HepG2 (cell line): ENCODE measurements around the gene ALDH3A2. TPM values are rescaled to one million over a fixed set of nuclear protein-coding genes. Genes with fewer than 3 reads are reported as not detected.

ENCODE experiments used
- ARNT2 ChIP-seq: sonication (generic); formaldehyde crosslinking; IDR thresholded peaks from 2 replicates; pipeline ENCODE4 v1.8.0; 2022; ENCODE audit warnings: mild to moderate bottlenecking, low read depth, missing genetic modification reagents, moderate library complexity
- CCAR2 ChIP-seq: fragments of 200-400 bp; formaldehyde crosslinking; optimal IDR thresholded peaks from 2 replicates; pipeline ENCODE3; 2018; ENCODE audit warnings: low read depth, mild to moderate bottlenecking, low read length, moderate library complexity
- HNF1A ChIP-seq, 2 experiments: sonication (generic) in 1 of 2; formaldehyde crosslinking in 1 of 2; IDR thresholded peaks; 2 replicates each; pipeline versions ENCODE4 v1.4.0 to v1.6.1; 2016 to 2020; ENCODE audit warnings: borderline replicate concordance in 1 of 2, low read depth in 1 of 2, mild to moderate bottlenecking in 1 of 2, missing genetic modification reagents in 1 of 2
- KDM3A ChIP-seq: IDR thresholded peaks from 2 replicates; pipeline ENCODE4 v1.6.1; 2018; ENCODE audit warnings: low read depth, missing compliant biosample characterization
- KLF9 ChIP-seq: IDR thresholded peaks from 2 replicates; pipeline ENCODE4 v1.6.1; 2016; ENCODE audit warnings: low read depth
- MIXL1 ChIP-seq: IDR thresholded peaks from 2 replicates; pipeline ENCODE4 v1.6.1; 2016
- NCOA2 ChIP-seq: sonication (generic); formaldehyde crosslinking; IDR thresholded peaks from 2 replicates; pipeline ENCODE4 v1.8.0; 2022; ENCODE audit warnings: inconsistent platforms
- NR2F6 ChIP-seq, 2 experiments: IDR thresholded peaks; 2 replicates each; pipeline ENCODE4 v1.6.1; 2016; ENCODE audit warnings: antibody characterized with exemption in 1 of 2, mild to moderate bottlenecking in 1 of 2
- PHF8 ChIP-seq: sonication (generic); formaldehyde crosslinking; IDR thresholded peaks from 2 replicates; pipeline ENCODE4 v1.5.0; 2020; ENCODE audit warnings: missing genetic modification reagents
- POLR2G ChIP-seq: fragments of 200-400 bp; formaldehyde crosslinking; IDR thresholded peaks from 2 replicates; pipeline ENCODE4 v1.6.1; 2018; ENCODE audit warnings: mild to moderate bottlenecking, low read depth, low read length, moderate library complexity
- REXO4 ChIP-seq: sonication (generic); formaldehyde crosslinking; IDR thresholded peaks from 2 replicates; pipeline ENCODE4 v1.8.0; 2022; ENCODE audit warnings: missing genetic modification reagents, mild to moderate bottlenecking, borderline replicate concordance
- RFXAP ChIP-seq: sonication (generic); formaldehyde crosslinking; IDR thresholded peaks from 2 replicates; pipeline ENCODE4 v1.4.0; 2020; ENCODE audit warnings: missing genetic modification reagents, borderline replicate concordance
- RORA ChIP-seq: sonication (generic); formaldehyde crosslinking; IDR thresholded peaks from 2 replicates; pipeline ENCODE4 v1.5.0; 2020; ENCODE audit warnings: mild to moderate bottlenecking, missing genetic modification reagents, moderate library complexity
- SMAD3 ChIP-seq: sonication (generic); formaldehyde crosslinking; IDR thresholded peaks from 2 replicates; pipeline ENCODE4 v1.4.0; 2020; ENCODE audit warnings: missing genetic modification reagents
- TBX2 ChIP-seq: sonication (generic); formaldehyde crosslinking; IDR thresholded peaks from 2 replicates; pipeline ENCODE4 v1.5.0; 2020; ENCODE audit warnings: missing genetic modification reagents, mild to moderate bottlenecking, borderline replicate concordance
- ZBTB7A ChIP-seq: sonication (generic); formaldehyde crosslinking; IDR thresholded peaks from 2 replicates; pipeline ENCODE4 v1.8.0; 2022; ENCODE audit warnings: mild to moderate bottlenecking, missing genetic modification reagents
- ZFYVE20 ChIP-seq: sonication (generic); formaldehyde crosslinking; IDR thresholded peaks from 2 replicates; pipeline ENCODE4 v1.8.0; 2023; ENCODE audit warnings: low read depth, mild to moderate bottlenecking, moderate library complexity, missing genetic modification reagents, borderline replicate concordance
- ZNF337 ChIP-seq: sonication (generic); formaldehyde crosslinking; IDR thresholded peaks from 2 replicates; pipeline ENCODE4 v1.5.1; 2020; ENCODE audit warnings: missing genetic modification reagents, low read depth, mild to moderate bottlenecking, borderline replicate concordance
- ZNF382 ChIP-seq: sonication (generic); formaldehyde crosslinking; IDR thresholded peaks from 2 replicates; pipeline ENCODE4 v1.5.0; 2020; ENCODE audit warnings: missing genetic modification reagents, mild to moderate bottlenecking, borderline replicate concordance
- ZNF597 ChIP-seq: sonication (generic); formaldehyde crosslinking; IDR thresholded peaks from 2 replicates; pipeline ENCODE4 v1.5.0; 2020; ENCODE audit warnings: missing genetic modification reagents
- polyA plus RNA-seq, 8 experiments: library from polyadenylated mRNA; depleted of rRNA in 3 of 8; stranded (reverse) in 7 of 8; unstranded in 1 of 8; fragments of >200 nt; fragmentation: Illumina TruSeq in 4 of 8; extraction: Trizol in 4 of 8; gene quantifications; 2 replicates each; pipeline versions ENCODE4 v1.2.1 to v1.2.3, GENCODE V29; 2011 to 2016; ENCODE audit warnings: low read depth in 4 of 8, missing spikeins in 1 of 8, mixed read lengths in 1 of 8; ENCODE audit not compliant: insufficient read depth in 1 of 8
- total RNA-seq, 5 experiments: library from RNA; depleted of rRNA; stranded (reverse); fragments of >200 nt; fragmentation: Illumina TruSeq; extraction: Trizol; gene quantifications; 2 replicates each; pipeline ENCODE4 v1.2.3, GENCODE V29; 2016; ENCODE audit warnings: low read depth in 1 of 5

ALDH3A2 gene
- total and polyA plus RNA-seq, 2 of the 13 experiments (the other 11 are each of a cell fraction or from before 2014, with no cell fraction given), result 80.8 to 180 TPM

GRCh38 chr17:19648475-19649273 lies at the start of gene ALDH3A2 (continued):
- TF ChIP-seq HNF1A (IDR thresholded peaks at IDR 0.05; ENCODE audit: low read depth) (no peak; the same call in 1 of the 2 replicates), HNF1A (CRISPR knock-in tag; IDR thresholded peaks at IDR 0.05; ENCODE audit: borderline replicate concordance) (peak; percentile 83), SMAD3 (CRISPR knock-in tag) (peak; percentile 97), CCAR2 (no peak), KLF9 (CRISPR knock-in tag) (peak; percentile 61; the same call in 1 of the 2 replicates), NR2F6 (IDR thresholded peaks at IDR 0.05) (peak; percentile 85), NR2F6 (CRISPR knock-in tag; IDR thresholded peaks at IDR 0.05) (peak; percentile 94), KDM3A (CRISPR knock-in tag) (peak; percentile 98), ZNF337 (CRISPR knock-in tag) (peak; percentile 59; the same call in 1 of the 2 replicates), RORA (no peak), NCOA2 (CRISPR knock-in tag) (peak; percentile 76; the same call in 1 of the 2 replicates), ARNT2 (CRISPR knock-in tag) (peak; percentile 93), MIXL1 (CRISPR knock-in tag) (peak; percentile 64; the same call in 1 of the 2 replicates), TBX2 (CRISPR knock-in tag) (peak; percentile 92), POLR2G (peak; percentile 86), ZNF597 (CRISPR knock-in tag) (no peak), ZFYVE20 (CRISPR knock-in tag) (peak; percentile 67; the same call in 1 of the 2 replicates), PHF8 (peak; percentile 89), REXO4 (no peak), ZBTB7A (peak; percentile 93), RFXAP (CRISPR knock-in tag) (peak; percentile 96; the same call in 1 of the 2 replicates), ZNF382 (CRISPR knock-in tag) (no peak)
